DND-41 (cell line): ENCODE results near the gene GABRR3.
"Not testable (repeated sequence)": the region's sequence is repeated elsewhere in the genome, so short reads cannot be mapped to it uniquely, and the experiment has no call there.

Experiments used
- ATAC-seq: fragments of 200-7000 bp; cut with Tn5 transposase; 3 replicates; pipeline ENCODE4 v1.9.1; 2021; ENCODE audit warnings: low read depth; ENCODE audit not compliant: insufficient read depth
- DNase-seq: peaks from one replicate; pipeline ENCODE4 v3.0.0-alpha.2; 2020
- H2AFZ ChIP-seq: 2 replicates; pipeline ENCODE4 v1.6.0; 2012; ENCODE audit warnings: low read depth, low read length
- H3K27ac ChIP-seq: 2 replicates; pipeline ENCODE4 v1.5.1; 2012; ENCODE audit warnings: low read length, inconsistent platforms
- H3K27me3 ChIP-seq: fragments of 200-600 bp; sonication (generic); 2 replicates; pipeline ENCODE4 v1.6.0; 2012; ENCODE audit warnings: low read length, mild to moderate bottlenecking, inconsistent platforms; ENCODE audit not compliant: insufficient read depth, poor library complexity
- H3K36me3 ChIP-seq: 2 replicates; pipeline ENCODE4 v1.5.1; 2012; ENCODE audit warnings: low read length, inconsistent platforms; ENCODE audit not compliant: insufficient read depth
- H3K4me1 ChIP-seq: 2 replicates; pipeline ENCODE4 v1.5.1; 2012; ENCODE audit warnings: mild to moderate bottlenecking, low read length; ENCODE audit not compliant: insufficient read depth
- H3K4me2 ChIP-seq: 2 replicates; pipeline ENCODE4 v1.6.0; 2012; ENCODE audit warnings: mild to moderate bottlenecking, moderate library complexity, low read length, inconsistent platforms; ENCODE audit not compliant: insufficient read depth
- H3K4me3 ChIP-seq, 2 experiments: fragments of 200-600 bp in 1 of 2; shearing (Covaris generic) in 1 of 2; 2 replicates each; pipeline ENCODE4 v1.5.1; 2012 to 2016; ENCODE audit warnings: inconsistent platforms in 2 of 2, low read length in 2 of 2, mild to moderate bottlenecking in 2 of 2, low read depth in 1 of 2, moderate library complexity in 1 of 2
- H3K79me2 ChIP-seq: 2 replicates; pipeline ENCODE4 v1.6.0; 2012; ENCODE audit warnings: low read length, inconsistent platforms; ENCODE audit not compliant: insufficient read depth
- H3K9ac ChIP-seq: 2 replicates; pipeline ENCODE4 v1.6.0; 2012; ENCODE audit warnings: low read depth, mild to moderate bottlenecking, inconsistent platforms, low read length, moderate library complexity
- H3K9me3 ChIP-seq: 2 replicates; pipeline ENCODE4 v1.5.1; 2012; ENCODE audit warnings: low read length, moderate library complexity, mild to moderate bottlenecking, inconsistent platforms; ENCODE audit not compliant: insufficient read depth, severe bottlenecking
- H4K20me1 ChIP-seq: 2 replicates; pipeline ENCODE4 v1.6.0; 2012; ENCODE audit warnings: low read length; ENCODE audit not compliant: insufficient read depth
- EZH2 ChIP-seq: IDR thresholded peaks from 3 replicates; pipeline ENCODE4 v1.6.1; 2012; ENCODE audit warnings: borderline replicate concordance, low read depth, mild to moderate bottlenecking, moderate library complexity, low read length, inconsistent platforms; ENCODE audit not compliant: severe bottlenecking
- TF ChIP-seq, protein P1 (sequence below): IDR thresholded peaks from 2 replicates; pipeline ENCODE4 v1.5.1; 2012; ENCODE audit warnings: borderline replicate concordance, low read length, moderate library complexity, mild to moderate bottlenecking; ENCODE audit not compliant: poor library complexity, severe bottlenecking; ENCODE audit errors: extremely low read depth

Gene GABRR3

DNA sequence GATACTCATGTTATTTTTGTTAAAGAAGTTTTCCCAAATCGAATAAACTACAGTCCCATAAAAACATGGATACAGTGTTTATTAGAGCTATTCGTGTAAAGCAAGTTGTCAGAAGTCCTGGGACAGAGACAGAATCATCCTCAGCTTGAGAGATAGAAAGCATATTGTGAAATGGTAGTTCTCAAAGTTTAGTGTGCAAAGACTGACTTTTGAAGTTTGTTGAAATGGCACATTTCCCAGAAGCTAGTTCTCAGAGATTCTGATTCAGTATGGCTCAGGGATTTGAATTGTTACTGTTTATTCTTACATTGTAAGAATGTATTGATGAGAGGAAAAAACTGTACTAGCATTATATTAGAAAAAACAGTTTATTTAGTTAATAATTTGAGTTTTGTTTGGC, 22.1 kb downstream of the GABRR3 start:
- H3K9ac ChIP-seq, result no peak overlapping the region
- no peaks in the 10 kb centered on the region for H3K79me2 ChIP-seq
- TF ChIP-seq EZH2, result no peak
- TF ChIP-seq, protein P1, sequence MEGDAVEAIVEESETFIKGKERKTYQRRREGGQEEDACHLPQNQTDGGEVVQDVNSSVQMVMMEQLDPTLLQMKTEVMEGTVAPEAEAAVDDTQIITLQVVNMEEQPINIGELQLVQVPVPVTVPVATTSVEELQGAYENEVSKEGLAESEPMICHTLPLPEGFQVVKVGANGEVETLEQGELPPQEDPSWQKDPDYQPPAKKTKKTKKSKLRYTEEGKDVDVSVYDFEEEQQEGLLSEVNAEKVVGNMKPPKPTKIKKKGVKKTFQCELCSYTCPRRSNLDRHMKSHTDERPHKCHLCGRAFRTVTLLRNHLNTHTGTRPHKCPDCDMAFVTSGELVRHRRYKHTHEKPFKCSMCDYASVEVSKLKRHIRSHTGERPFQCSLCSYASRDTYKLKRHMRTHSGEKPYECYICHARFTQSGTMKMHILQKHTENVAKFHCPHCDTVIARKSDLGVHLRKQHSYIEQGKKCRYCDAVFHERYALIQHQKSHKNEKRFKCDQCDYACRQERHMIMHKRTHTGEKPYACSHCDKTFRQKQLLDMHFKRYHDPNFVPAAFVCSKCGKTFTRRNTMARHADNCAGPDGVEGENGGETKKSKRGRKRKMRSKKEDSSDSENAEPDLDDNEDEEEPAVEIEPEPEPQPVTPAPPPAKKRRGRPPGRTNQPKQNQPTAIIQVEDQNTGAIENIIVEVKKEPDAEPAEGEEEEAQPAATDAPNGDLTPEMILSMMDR, result no peak
- no peaks in the 10 kb centered on the region for H3K27me3 ChIP-seq
- no peak overlapping the region for H3K4me2 ChIP-seq
- no peak for DNase-seq
- no peaks in the 10 kb centered on the region for H3K9me3 ChIP-seq
- H3K4me3 ChIP-seq, result no peak overlapping the region
- no peak overlapping the region for H2AFZ ChIP-seq
- 0 out of 2 replicates have a peak, but pooled peaks cover 2% of the 10 kb centered on the region for H3K4me1 ChIP-seq
- no peak overlapping the region for H3K27ac ChIP-seq
- no peaks in the 10 kb centered on the region for H4K20me1 ChIP-seq
- ATAC-seq, result no peak
- H3K36me3 ChIP-seq, result no peaks in the 10 kb centered on the region

DNA sequence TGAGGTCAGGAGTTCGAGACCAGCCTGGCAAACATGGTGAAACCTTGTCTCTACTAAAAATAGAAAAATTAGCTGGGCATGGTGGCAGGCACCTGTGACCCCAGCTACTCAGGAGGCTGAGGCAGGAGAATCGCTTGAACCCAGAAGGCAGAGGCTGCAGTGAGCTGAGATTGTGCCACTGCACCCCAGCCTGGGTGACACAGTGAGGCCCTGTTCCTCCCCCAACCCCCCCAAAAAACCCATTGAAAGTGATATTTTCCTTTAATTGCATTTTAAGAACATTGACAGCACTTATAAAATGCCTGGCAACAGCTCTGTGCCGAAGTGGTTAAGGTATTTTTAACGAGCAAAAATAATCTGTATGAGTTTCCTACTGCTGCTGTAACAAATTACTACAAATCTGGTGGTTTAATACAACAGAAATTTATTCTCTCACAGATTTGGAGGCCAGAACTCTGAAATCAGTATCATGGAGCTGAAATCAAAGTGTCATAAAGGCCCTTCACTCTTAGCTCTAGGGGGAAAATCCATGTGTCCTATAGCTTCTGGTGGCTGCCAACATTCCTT, 24.1 kb downstream of the GABRR3 start:
- DNase-seq, H4K20me1 ChIP-seq, H3K9me3 ChIP-seq, H3K4me2 ChIP-seq, H3K36me3 ChIP-seq, ATAC-seq, H2AFZ ChIP-seq, H3K4me3 ChIP-seq, H3K9ac ChIP-seq, H3K27me3 ChIP-seq, H3K27ac ChIP-seq, H3K4me1 ChIP-seq, H3K79me2 ChIP-seq: not testable (repeated sequence)

DNA sequence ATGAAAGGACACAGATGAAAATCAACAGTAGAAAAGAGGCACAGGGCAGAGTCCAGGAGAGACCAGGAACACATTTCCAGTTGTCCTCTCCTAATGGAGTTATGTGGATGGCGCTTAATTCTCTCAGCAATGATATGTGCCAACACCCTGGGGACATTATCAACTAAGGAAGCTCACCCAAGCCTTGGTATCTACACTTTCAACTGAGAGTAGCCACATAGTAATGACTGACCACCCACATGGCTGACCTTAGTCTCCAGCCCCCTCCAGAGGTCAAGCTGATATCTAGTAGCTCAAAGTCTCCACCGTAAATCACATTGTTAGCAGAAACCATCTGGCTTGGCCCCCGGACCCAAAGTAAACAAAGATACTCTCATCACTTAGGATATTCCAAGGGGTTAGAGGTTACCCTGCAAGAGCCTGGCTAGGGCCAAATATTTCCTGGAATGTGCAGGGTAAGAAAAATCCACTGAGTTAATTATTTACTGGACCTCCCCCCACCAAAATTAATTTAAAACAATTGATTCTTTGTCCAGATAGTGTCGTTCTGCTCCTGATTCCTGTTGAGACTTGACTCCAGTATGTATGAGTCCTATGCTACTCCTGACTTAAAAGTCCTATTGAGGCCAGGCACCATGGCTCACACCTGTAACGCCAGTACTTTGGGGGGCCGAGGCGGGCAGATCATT, 24.8 kb downstream of the GABRR3 start:
- no peak overlapping the region for H3K27ac ChIP-seq
- H2AFZ ChIP-seq, result no peak overlapping the region
- H3K4me1 ChIP-seq, result peaks cover 2% of the 10 kb centered on the region; the same call in 1 of the 2 replicates
- no peak overlapping the region for H3K4me3 ChIP-seq
- no peak overlapping the region for H3K9ac ChIP-seq
- ATAC-seq (no peak), DNase-seq (no peak)
- no peaks in the 10 kb centered on the region for H4K20me1 ChIP-seq
- H3K9me3 ChIP-seq, result no peaks in the 10 kb centered on the region
- H3K79me2 ChIP-seq, result no peaks in the 10 kb centered on the region
- H3K36me3 ChIP-seq, result no peaks in the 10 kb centered on the region
- TF ChIP-seq EZH2, result no peak
- TF ChIP-seq, protein P1, result no peak
- no peaks in the 10 kb centered on the region for H3K27me3 ChIP-seq
- H3K4me2 ChIP-seq, result no peak overlapping the region

DNA sequence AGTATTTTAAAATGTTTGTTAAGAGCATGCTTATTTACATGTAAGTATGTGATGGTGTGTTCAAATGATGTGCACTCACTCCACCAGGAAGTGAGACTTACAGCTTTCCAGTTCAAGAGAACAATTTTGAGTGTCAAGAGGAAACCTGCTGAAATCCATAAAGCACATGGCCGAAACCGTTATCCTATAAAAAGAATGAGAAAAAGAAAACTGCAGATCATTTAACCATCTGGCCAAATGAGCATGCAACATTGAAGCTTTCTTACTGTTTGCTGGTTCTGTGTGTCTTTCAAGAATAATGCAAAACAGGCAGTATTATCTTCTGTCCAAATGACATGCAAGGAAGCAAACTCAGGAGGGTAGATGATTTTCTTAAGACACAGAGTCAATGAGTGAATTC, 26.3 kb downstream of the GABRR3 start:
- Histone ChIP-seq H4K20me1 (no peaks in the 10 kb centered on the region), H3K4me3 (no peak overlapping the region), H3K27me3 (no peaks in the 10 kb centered on the region), H3K4me1 (peaks cover 3% of the 10 kb centered on the region), H3K9ac (no peak overlapping the region), H3K79me2 (no peaks in the 10 kb centered on the region), H2AFZ (peak overlapping the region; percentile 46), H3K36me3 (no peaks in the 10 kb centered on the region), H3K9me3 (no peaks in the 10 kb centered on the region), H3K27ac (no peak overlapping the region), H3K4me2 (no peak overlapping the region)
- ATAC-seq (no peak), DNase-seq (no peak)
- TF ChIP-seq EZH2, result no peak
- TF ChIP-seq, protein P1, result no peak
